ENCODE results near the gene SUPT7L. TPM values are rescaled to one million over a fixed set of nuclear protein-coding genes. Genes with fewer than 3 reads are reported as not detected.

SUPT7L gene
- total and polyA plus RNA-seq, 7 donors: 17.1 to 33.8 (median 21.1) TPM

- DNase-seq (no peak), ATAC-seq (peak in 1 of 4 donors; percentile 22)
- Histone ChIP-seq H3K4me3 (no peak overlapping the region), H3K36me3 (ENCODE audit: insufficient read depth in 1 of 2, low read depth in 1 of 2) (no peaks in the 10 kb centered on the region), H3K9me3 (no peaks in the 10 kb centered on the region), H3K4me1 (peaks cover 16% of the 10 kb centered on the region), H3K27me3 (ENCODE audit: insufficient read depth in 3 of 3, low read length in 2 of 3) (no peaks in the 10 kb centered on the region), H3K27ac (no peak overlapping the region)
- intact Hi-C loops (cut with DNase I): no loop called here
- TF ChIP-seq, protein P1, sequence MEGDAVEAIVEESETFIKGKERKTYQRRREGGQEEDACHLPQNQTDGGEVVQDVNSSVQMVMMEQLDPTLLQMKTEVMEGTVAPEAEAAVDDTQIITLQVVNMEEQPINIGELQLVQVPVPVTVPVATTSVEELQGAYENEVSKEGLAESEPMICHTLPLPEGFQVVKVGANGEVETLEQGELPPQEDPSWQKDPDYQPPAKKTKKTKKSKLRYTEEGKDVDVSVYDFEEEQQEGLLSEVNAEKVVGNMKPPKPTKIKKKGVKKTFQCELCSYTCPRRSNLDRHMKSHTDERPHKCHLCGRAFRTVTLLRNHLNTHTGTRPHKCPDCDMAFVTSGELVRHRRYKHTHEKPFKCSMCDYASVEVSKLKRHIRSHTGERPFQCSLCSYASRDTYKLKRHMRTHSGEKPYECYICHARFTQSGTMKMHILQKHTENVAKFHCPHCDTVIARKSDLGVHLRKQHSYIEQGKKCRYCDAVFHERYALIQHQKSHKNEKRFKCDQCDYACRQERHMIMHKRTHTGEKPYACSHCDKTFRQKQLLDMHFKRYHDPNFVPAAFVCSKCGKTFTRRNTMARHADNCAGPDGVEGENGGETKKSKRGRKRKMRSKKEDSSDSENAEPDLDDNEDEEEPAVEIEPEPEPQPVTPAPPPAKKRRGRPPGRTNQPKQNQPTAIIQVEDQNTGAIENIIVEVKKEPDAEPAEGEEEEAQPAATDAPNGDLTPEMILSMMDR (IDR thresholded peaks at IDR 0.05): no peak
- 89 to 92% (median 90%) methylated on average over 8 of the region's 8 CpGs for WGBS, 3 donors
Observed at GRCh38 chr2:27710640-27711430, 47.4 kb upstream of the SUPT7L start.

DNA sequence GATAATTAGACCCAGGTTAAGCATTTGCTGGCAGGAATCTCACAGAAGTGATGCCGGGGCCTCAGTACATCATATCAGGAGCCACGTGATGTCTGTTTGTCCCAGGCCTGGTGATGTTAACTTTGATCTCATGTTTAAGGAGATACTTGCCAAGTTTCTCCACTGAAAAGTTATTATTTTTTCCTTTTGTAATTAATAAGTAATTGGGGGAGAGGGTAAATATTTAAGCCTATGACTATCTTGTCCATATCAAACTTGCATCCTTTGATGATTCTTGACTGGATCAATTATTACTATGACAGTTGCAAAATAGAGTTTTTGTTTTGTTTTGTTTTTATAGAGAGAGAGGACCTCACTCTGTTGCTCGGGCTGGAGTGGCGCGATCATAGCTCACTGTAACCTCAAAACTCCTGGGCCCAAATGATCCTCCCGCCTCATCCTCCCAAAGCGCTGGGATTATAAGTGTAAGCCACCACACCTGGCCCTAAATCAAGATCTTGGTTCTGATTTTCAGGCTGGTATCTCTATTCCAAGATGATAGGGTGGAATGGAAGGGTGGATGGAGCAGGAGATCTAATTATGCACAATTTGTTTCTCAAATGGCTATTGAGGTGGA, 46.7 kb upstream of the SUPT7L start:
- Histone ChIP-seq H3K9me3 (no peaks in the 10 kb centered on the region), H3K4me3 (no peak overlapping the region), H3K27me3 (ENCODE audit: insufficient read depth in 3 of 3, low read length in 2 of 3) (no peaks in the 10 kb centered on the region), H3K36me3 (ENCODE audit: insufficient read depth in 1 of 2, low read depth in 1 of 2) (no peaks in the 10 kb centered on the region), H3K4me1 (peaks cover 24% of the 10 kb centered on the region), H3K27ac (no peak overlapping the region)
- WGBS, 3 donors: 90 to 95% (median 93%) methylated on average over 7 of the region's 7 CpGs
- TF ChIP-seq, protein P1 (IDR thresholded peaks at IDR 0.05): no peak
- ATAC-seq (no peak), DNase-seq (no peak)
- intact Hi-C loops (cut with DNase I): loop anchor here (5.0 to 10.0 kb wide), 2 partner anchors 685 to 687 kb away; partner anchors contain the start of gene FOSL2 (in 1 of the 2)

DNA sequence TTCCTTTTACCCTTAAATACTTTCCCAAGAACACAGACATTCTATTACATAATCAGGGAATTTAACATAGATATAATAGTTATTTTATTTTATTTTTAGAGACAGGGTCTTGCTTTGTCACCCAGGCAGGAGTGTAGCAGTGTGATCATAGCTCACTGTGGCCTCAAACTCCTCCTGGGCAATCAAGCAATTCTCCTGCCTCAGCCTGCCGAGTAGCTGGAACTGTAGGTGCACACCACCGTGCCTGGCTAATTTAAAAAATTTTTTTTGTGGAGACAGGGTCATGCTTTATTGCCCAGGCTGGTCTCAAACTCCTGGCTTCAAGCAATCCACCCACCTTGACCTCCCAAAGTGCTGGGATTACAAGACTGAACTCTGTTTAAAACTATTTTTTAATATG, 45.9 kb upstream of the SUPT7L start:
- intact Hi-C loops (cut with DNase I): loop anchor here (5.0 to 10.0 kb wide), 2 partner anchors 685 to 688 kb away; partner anchors contain the start of gene FOSL2 (in 1 of the 2)
- no peak overlapping the region for H3K4me3 ChIP-seq
- H3K27me3 ChIP-seq (ENCODE audit: insufficient read depth in 3 of 3, low read length in 2 of 3): no peaks in the 10 kb centered on the region
- TF ChIP-seq, protein P1 (IDR thresholded peaks at IDR 0.05): no peak
- no peak for DNase-seq
- WGBS, 3 donors: 49 to 56% (median 56%) methylated on average over 2 of the region's 2 CpGs
- H3K4me1 ChIP-seq: peaks cover 28% of the 10 kb centered on the region
- no peaks in the 10 kb centered on the region for H3K36me3 ChIP-seq (ENCODE audit: insufficient read depth in 1 of 2, low read depth in 1 of 2)
- H3K9me3 ChIP-seq: no peaks in the 10 kb centered on the region
- ATAC-seq: no peak
- H3K27ac ChIP-seq: no peak overlapping the region

DNA sequence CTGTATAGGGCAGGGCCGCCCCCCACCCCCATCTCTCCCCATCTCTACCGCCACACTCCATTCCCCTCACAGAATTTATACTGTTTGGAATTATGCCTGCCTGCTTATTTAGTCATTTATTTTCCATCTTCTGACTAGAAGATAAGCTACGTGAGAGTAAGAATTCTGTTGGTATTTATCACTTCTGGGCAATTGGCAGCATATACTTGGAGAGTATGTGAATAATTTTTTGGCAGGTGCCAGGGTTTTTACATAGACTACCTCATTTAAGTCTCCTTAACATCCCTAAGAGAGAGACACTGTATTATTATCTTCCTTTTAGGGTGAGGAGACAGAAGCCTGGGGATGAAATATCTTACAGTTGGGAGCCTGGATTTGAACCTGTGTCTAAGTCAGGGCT, 45.3 kb upstream of the SUPT7L start:
- DNase-seq (no peak), ATAC-seq (no peak)
- H3K9me3 ChIP-seq: no peaks in the 10 kb centered on the region
- H3K27me3 ChIP-seq (ENCODE audit: insufficient read depth in 3 of 3, low read length in 2 of 3): no peaks in the 10 kb centered on the region
- intact Hi-C loops (cut with DNase I): loop anchor here (5.0 to 10.0 kb wide), 2 partner anchors 686 to 689 kb away; partner anchors contain the start of gene FOSL2 (in 1 of the 2)
- TF ChIP-seq, protein P1 (IDR thresholded peaks at IDR 0.05): no peak
- peaks cover 34% of the 10 kb centered on the region for H3K4me1 ChIP-seq
- H3K27ac ChIP-seq: no peak overlapping the region
- 73 to 80% (median 78%) methylated on average over 3 of the region's 3 CpGs for WGBS, 3 donors
- no peaks in the 10 kb centered on the region for H3K36me3 ChIP-seq (ENCODE audit: insufficient read depth in 1 of 2, low read depth in 1 of 2)
- H3K4me3 ChIP-seq: no peak overlapping the region

All from psoas muscle (tissue), 8 donors.